HCT116 (cell line): Measurements from ENCODE around the gene TRIM37. TPM values are rescaled to one million over a fixed set of nuclear protein-coding genes. Genes with fewer than 3 reads are reported as not detected.
"Not testable (repeated sequence)": the region's sequence is repeated elsewhere in the genome, so short reads cannot be mapped to it uniquely, and the experiment has no call there.

Source experiments
- ATAC-seq: fragments of 200-7000 bp; cut with Tn5 transposase; 2 replicates; pipeline ENCODE4 v1.9.1; 2020; ENCODE audit warnings: mild to moderate bottlenecking, moderate library complexity
- BruUV-seq: library from RNA; stranded (reverse); fragments of 400-500 nt; replicated peaks from 2 replicates; lab custom pipeline; 2021; lab: Mats Ljungman, UMichigan
- CTCF ChIA-PET: fragments of 300-600 bp; sonication (Branson Sonifier 250); formaldehyde crosslinking; loops from one replicate; lab custom pipeline; 2021; ENCODE audit warnings: antibody characterized with exemption; lab: Charles Lee
- POLR2A ChIA-PET: fragments of 300-600, 350-600 bp; sonication (Branson Sonifier 250); formaldehyde crosslinking; loops from one replicate; lab custom pipeline; 2021; ENCODE audit warnings: antibody characterized with exemption; lab: Charles Lee
- RAD21 ChIA-PET, 2 experiments: fragments of 300-600 bp; sonication (Branson Sonifier 250); formaldehyde crosslinking; loops; one replicate each; lab custom pipeline; 2023; ENCODE audit warnings: low total read pairs in 2 of 2; ENCODE audit not compliant: uncharacterized antibody in 2 of 2, unreplicated experiment in 2 of 2, low non-redundant PET in 1 of 2; lab: Charles Lee
- DNase-seq: peaks from one replicate; pipeline ENCODE4 v3.0.0-alpha.2; 2010; ENCODE audit warnings: low read depth, low spot score
- H2AFZ ChIP-seq: fragments of 200-600 bp; shearing (Covaris generic), sonication (generic); 2 replicates; pipeline ENCODE4 v1.6.1; 2017; ENCODE audit warnings: low read depth, mixed run types, mixed read lengths, antibody characterized with exemption, low read length; ENCODE audit not compliant: poor library complexity, severe bottlenecking
- H3K27ac ChIP-seq: 2 replicates; pipeline ENCODE4 v1.5.1; 2012; ENCODE audit warnings: low read depth, low read length
- H3K27me3 ChIP-seq: fragments of 200-600 bp; sonication (generic); 2 replicates; pipeline ENCODE4 v1.6.1; 2016; ENCODE audit warnings: mixed run types, low read length, mixed read lengths; ENCODE audit not compliant: insufficient read depth
- H3K36me3 ChIP-seq, 2 experiments: fragments of 200-500 bp in 1 of 2; fragments of 200-600 bp in 1 of 2; sonication (Bioruptor generic) in 1 of 2; sonication (generic) in 1 of 2; 2 replicates each; pipeline versions ENCODE4 v1.5.1 to v1.6.1; 2014 to 2016; ENCODE audit warnings: low read length in 2 of 2, inconsistent platforms in 1 of 2, mixed read lengths in 1 of 2, mixed run types in 1 of 2; ENCODE audit not compliant: insufficient read depth in 2 of 2, control insufficient read depth in 1 of 2
- H3K4me1 ChIP-seq, 2 experiments: fragments of 200-600 bp in 1 of 2; sonication (generic) in 1 of 2; 2 replicates each; pipeline versions ENCODE4 v1.5.1 to v1.6.1; 2012 to 2017; ENCODE audit warnings: low read length in 2 of 2, inconsistent platforms in 1 of 2, mild to moderate bottlenecking in 1 of 2, mixed read lengths in 1 of 2, mixed run types in 1 of 2, moderate library complexity in 1 of 2; ENCODE audit not compliant: insufficient read depth in 2 of 2, control insufficient read depth in 1 of 2
- H3K4me2 ChIP-seq: fragments of 200-600 bp; sonication (generic); 2 replicates; pipeline ENCODE4 v1.6.1; 2017; ENCODE audit warnings: mixed run types, low read length, mixed read lengths
- H3K4me3 ChIP-seq, 2 experiments: fragments of 200-600 bp in 1 of 2; sonication (generic) in 1 of 2; replicated peaks in 1 of 2; 2 replicates each; pipeline ENCODE4 v1.5.1; 2011 to 2016; ENCODE audit warnings: low read length in 2 of 2, control low read depth in 1 of 2, low read depth in 1 of 2, mild to moderate bottlenecking in 1 of 2, mixed read lengths in 1 of 2, mixed run types in 1 of 2
- H3K79me2 ChIP-seq: fragments of 200-600 bp; sonication (generic); 2 replicates; pipeline ENCODE4 v1.6.1; 2017; ENCODE audit warnings: mild to moderate bottlenecking, mixed run types, low read length, moderate library complexity, mixed read lengths; ENCODE audit not compliant: insufficient read depth
- H3K9ac ChIP-seq: fragments of 200-600 bp; sonication (generic); 2 replicates; pipeline ENCODE4 v1.6.1; 2016; ENCODE audit warnings: low read length, mixed read lengths
- H3K9me2 ChIP-seq: fragments of 200-600 bp; sonication (generic), shearing (Covaris generic); 2 replicates; pipeline ENCODE4 v1.6.1; 2017; ENCODE audit warnings: mixed run types, mild to moderate bottlenecking, moderate library complexity; ENCODE audit not compliant: insufficient read depth
- H3K9me3 ChIP-seq, 2 experiments: fragments of 200-500 bp in 1 of 2; fragments of 200-600 bp in 1 of 2; sonication (Bioruptor generic) in 1 of 2; sonication (generic) in 1 of 2; 2 replicates each; pipeline ENCODE4 v1.6.1; 2014 to 2017; ENCODE audit warnings: low read length in 2 of 2, mixed read lengths in 2 of 2, inconsistent platforms in 1 of 2, low read depth in 1 of 2, mild to moderate bottlenecking in 1 of 2, mixed run types in 1 of 2, moderate library complexity in 1 of 2; ENCODE audit not compliant: control insufficient read depth in 1 of 2, insufficient read depth in 1 of 2
- H4K20me1 ChIP-seq: fragments of 200-600 bp; sonication (generic), shearing (Covaris generic); 2 replicates; pipeline ENCODE4 v1.6.1; 2017; ENCODE audit warnings: mixed run types, mild to moderate bottlenecking, moderate library complexity; ENCODE audit not compliant: insufficient read depth
- CEBPB ChIP-seq: IDR thresholded peaks from 2 replicates; pipeline ENCODE4 v1.6.1; 2012; ENCODE audit warnings: low read depth
- EGR1 ChIP-seq: IDR thresholded peaks from 2 replicates; pipeline ENCODE4 v1.6.1; 2012; ENCODE audit warnings: low read depth
- REST ChIP-seq: IDR thresholded peaks from 2 replicates; pipeline ENCODE4 v1.6.1; 2012; ENCODE audit warnings: low read depth
- SP1 ChIP-seq: IDR thresholded peaks from 2 replicates; pipeline ENCODE4 v1.6.1; 2012; ENCODE audit warnings: low read depth
- SRF ChIP-seq: IDR thresholded peaks from 2 replicates; pipeline ENCODE4 v1.6.1; 2012; ENCODE audit warnings: low read depth
- TCF7L2 ChIP-seq: IDR thresholded peaks from 2 replicates; pipeline ENCODE4 v1.7.0; 2011; ENCODE audit warnings: borderline replicate concordance, inconsistent platforms; ENCODE audit not compliant: insufficient read depth, insufficient read length; ENCODE audit errors: extremely low read depth
- intact Hi-C: fragments of 100-400 bp; cut with micrococcal nuclease; formaldehyde crosslinking; loops from 2 replicates; pipeline ENCODE4 v1.10.0; 2022
- total RNA-seq: library from RNA; stranded (reverse); gene quantifications from one replicate; pipeline ENCODE4 v1.2.1, GENCODE V29; 2021; ENCODE audit not compliant: unreplicated experiment

Gene TRIM37
- total RNA-seq, 1 experiment from 2014 or later, result 55.7 TPM

GRCh38 chr17:59139939-59140338, 33.3 kb upstream of the TRIM37 start:
- Histone ChIP-seq H2AFZ (no peak overlapping the region), H3K4me3 (no peak overlapping the region), H3K27ac (no peak overlapping the region), H3K4me1 (no peaks in the 10 kb centered on the region), H3K79me2 (peaks cover 88% of the 10 kb centered on the region), H3K9ac (no peak overlapping the region), H3K4me2 (no peak overlapping the region), H4K20me1 (0 out of 2 replicates have a peak, but pooled peaks cover 3% of the 10 kb centered on the region), H3K9me3 (no peaks in the 10 kb centered on the region), H3K9me2 (no peaks in the 10 kb centered on the region), H3K27me3 (no peaks in the 10 kb centered on the region), H3K36me3 (no peaks in the 10 kb centered on the region; a peak in 1 of 4 replicates)
- BruUV-seq, result no TSS peak
- POLR2A ChIA-PET, result no interaction called here
- CTCF ChIA-PET, result no interaction called here
- ATAC-seq (no peak), DNase-seq (no peak)
- TF ChIP-seq SRF (no peak), TCF7L2 (no peak), CEBPB (no peak), SP1 (no peak), EGR1 (no peak), REST (no peak)
- intact Hi-C loops, result no loop called here
- RAD21 ChIA-PET, result no interaction called here

- H3K9me3 ChIP-seq, H3K9ac ChIP-seq, ATAC-seq, DNase-seq, H3K4me2 ChIP-seq, intact Hi-C loops, H4K20me1 ChIP-seq, H3K4me3 ChIP-seq, H3K9me2 ChIP-seq, H3K27ac ChIP-seq, H3K27me3 ChIP-seq, RAD21 ChIA-PET, H2AFZ ChIP-seq, BruUV-seq, CTCF ChIA-PET, H3K36me3 ChIP-seq, H3K4me1 ChIP-seq: not testable (repeated sequence)
- POLR2A ChIA-PET, result interaction anchor here (0.6 kb wide), 1 partner anchor 8 kb away, joined by 3 read pairs; no protein-coding TSS in a partner anchor
- H3K79me2 ChIP-seq, result peaks cover 88% of the 10 kb centered on the region
These were observed 31.7 kb upstream of the TRIM37 start for GRCh38 chr17:59138339-59138738.
